Gastrocnemius medialis (tissue), 4 donors: ENCODE results near the gene NAV2.

Source experiments
- POLR2A ChIP-seq, 2 donors: fragments of 450-650 bp; IDR thresholded peaks; one replicate each; pipeline ENCODE4 v1.6.1; 2017; ENCODE audit warnings: antibody characterized with exemption in 2 of 2, mild to moderate bottlenecking in 2 of 2, moderate library complexity in 2 of 2
- TF ChIP-seq, protein P1 (sequence below), 5 experiments: fragments of 450-650 bp in 3 of 5; fragments of 200-600 bp in 2 of 5; sonication (generic) in 2 of 5; IDR thresholded peaks in 4 of 5; conservative IDR thresholded peaks in 1 of 5; 1 replicate in 4 of 5; 2 replicates in 1 of 5; pipeline ENCODE4 v1.5.1; 2016 to 2019; ENCODE audit warnings: antibody characterized with exemption in 5 of 5, mild to moderate bottlenecking in 3 of 5, moderate library complexity in 3 of 5

DNA sequence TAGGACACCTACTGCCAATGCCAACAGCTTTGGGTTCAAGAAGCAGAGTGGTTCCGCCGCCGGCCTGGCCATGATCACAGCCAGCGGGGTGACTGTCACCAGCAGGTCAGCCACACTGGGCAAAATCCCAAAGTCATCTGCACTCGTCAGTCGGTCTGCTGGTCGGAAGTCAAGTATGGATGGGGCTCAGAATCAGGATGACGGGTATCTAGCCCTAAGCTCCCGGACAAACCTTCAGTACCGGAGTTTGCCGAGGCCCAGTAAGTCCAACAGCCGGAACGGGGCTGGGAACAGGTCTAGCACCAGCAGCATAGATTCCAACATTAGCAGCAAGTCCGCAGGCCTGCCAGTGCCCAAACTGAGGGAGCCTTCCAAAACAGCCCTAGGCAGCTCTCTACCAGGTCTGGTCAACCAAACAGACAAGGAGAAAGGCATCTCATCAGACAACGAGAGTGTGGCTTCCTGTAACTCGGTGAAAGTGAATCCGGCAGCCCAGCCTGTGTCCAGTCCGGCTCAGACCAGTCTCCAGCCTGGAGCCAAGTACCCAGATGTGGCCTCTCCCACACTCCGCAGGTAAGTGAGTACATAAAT, 332.6 kb downstream of the NAV2 start:
- TF ChIP-seq, protein P1, sequence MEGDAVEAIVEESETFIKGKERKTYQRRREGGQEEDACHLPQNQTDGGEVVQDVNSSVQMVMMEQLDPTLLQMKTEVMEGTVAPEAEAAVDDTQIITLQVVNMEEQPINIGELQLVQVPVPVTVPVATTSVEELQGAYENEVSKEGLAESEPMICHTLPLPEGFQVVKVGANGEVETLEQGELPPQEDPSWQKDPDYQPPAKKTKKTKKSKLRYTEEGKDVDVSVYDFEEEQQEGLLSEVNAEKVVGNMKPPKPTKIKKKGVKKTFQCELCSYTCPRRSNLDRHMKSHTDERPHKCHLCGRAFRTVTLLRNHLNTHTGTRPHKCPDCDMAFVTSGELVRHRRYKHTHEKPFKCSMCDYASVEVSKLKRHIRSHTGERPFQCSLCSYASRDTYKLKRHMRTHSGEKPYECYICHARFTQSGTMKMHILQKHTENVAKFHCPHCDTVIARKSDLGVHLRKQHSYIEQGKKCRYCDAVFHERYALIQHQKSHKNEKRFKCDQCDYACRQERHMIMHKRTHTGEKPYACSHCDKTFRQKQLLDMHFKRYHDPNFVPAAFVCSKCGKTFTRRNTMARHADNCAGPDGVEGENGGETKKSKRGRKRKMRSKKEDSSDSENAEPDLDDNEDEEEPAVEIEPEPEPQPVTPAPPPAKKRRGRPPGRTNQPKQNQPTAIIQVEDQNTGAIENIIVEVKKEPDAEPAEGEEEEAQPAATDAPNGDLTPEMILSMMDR (IDR thresholded peaks at IDR 0.05 in 4 of 5, conservative IDR thresholded peaks at IDR 0.05 in 1 of 5) = no peak
- TF ChIP-seq POLR2A (IDR thresholded peaks at IDR 0.05) = no peak
